Upper lobe of left lung (tissue), 6 donors: ENCODE data around the gene DARS2. TPM values are rescaled to one million over a fixed set of nuclear protein-coding genes. Genes with fewer than 3 reads are reported as not detected.

Source experiments
- ATAC-seq, 2 donors: fragments of 200-7000 bp; cut with Tn5 transposase; one replicate each; pipeline ENCODE4 v1.9.1; 2022; ENCODE audit warnings: mild to moderate bottlenecking in 2 of 2, moderate library complexity in 2 of 2; ENCODE audit not compliant: low FRiP score in 2 of 2
- DNase-seq, 2 donors: peaks; one replicate each; pipeline ENCODE4 v3.0.0-alpha.2; 2019 to 2020
- H3K27ac ChIP-seq, 4 donors: fragments of 200-600 bp; sonication (generic); one replicate each; pipeline ENCODE4 v1.5.1; 2016 to 2019
- H3K27me3 ChIP-seq, 4 donors: fragments of 200-600 bp; sonication (generic); one replicate each; pipeline ENCODE4 v1.5.1; 2017 to 2019
- H3K36me3 ChIP-seq, 4 donors: fragments of 200-600 bp; sonication (generic); one replicate each; pipeline ENCODE4 v1.5.1; 2016 to 2019
- H3K4me1 ChIP-seq, 4 donors: fragments of 200-600 bp; sonication (generic); one replicate each; pipeline ENCODE4 v1.5.1; 2018 to 2019
- H3K4me3 ChIP-seq, 4 donors: fragments of 200-600 bp; sonication (generic); one replicate each; pipeline ENCODE4 v1.5.1; 2017 to 2019; ENCODE audit warnings: mild to moderate bottlenecking in 2 of 4, moderate library complexity in 1 of 4
- H3K9me3 ChIP-seq, 4 donors: fragments of 200-600 bp; sonication (generic); one replicate each; pipeline ENCODE4 v1.5.1; 2018 to 2019
- CTCF ChIP-seq, 6 experiments: fragments of 450-650 bp in 4 of 6; fragments of 200-600 bp in 2 of 6; sonication (generic) in 2 of 6; IDR thresholded peaks; one replicate each; pipeline ENCODE4 v1.5.1; 2016 to 2019; ENCODE audit warnings: antibody characterized with exemption in 6 of 6
- EP300 ChIP-seq, 4 donors: sonication (generic); formaldehyde crosslinking; IDR thresholded peaks; one replicate each; pipeline ENCODE4 v1.5.1; 2017; ENCODE audit warnings: antibody characterized with exemption in 4 of 4, control low read depth in 2 of 4
- POLR2A ChIP-seq, 4 donors: fragments of 450-650 bp; IDR thresholded peaks; one replicate each; pipeline ENCODE4 v1.5.1; 2016 to 2017; ENCODE audit warnings: antibody characterized with exemption in 4 of 4, mild to moderate bottlenecking in 2 of 4
- POLR2AphosphoS5 ChIP-seq, 2 donors: sonication (generic); formaldehyde crosslinking; IDR thresholded peaks; one replicate each; pipeline ENCODE4 v1.5.1; 2017; ENCODE audit warnings: antibody characterized with exemption in 2 of 2
- WGBS, 2 donors: methylation state at CpG; one replicate each; pipeline ENCODE4 v1.1.5; 2017 to 2018; 5-methylcytosine and 5-hydroxymethylcytosine counted together
- total RNA-seq, 6 donors: library from RNA; depleted of rRNA in 4 of 6; stranded (reverse); fragments of >200 nt in 4 of 6; gene quantifications; one replicate each; pipeline versions ENCODE4 v1.1.0 to v1.2.1, GENCODE V29; 2016 to 2021
- donor health status: DM: no; HTN: no; CAD: no; lungs with moderate emphysema.
- donor health status: DM: no; HTN: yes; CAD: no; lungs with severe emphysema.

DARS2 gene
- total RNA-seq, 6 donors from 2014 or later, result 7.3 to 19.1 (median 12.5) TPM

- no peaks in the 10 kb centered on the region for H3K9me3 ChIP-seq
- ATAC-seq (no peak), DNase-seq (no peak)
- TF ChIP-seq CTCF (IDR thresholded peaks at IDR 0.05) (no peak), POLR2A (IDR thresholded peaks at IDR 0.05) (no peak), POLR2AphosphoS5 (IDR thresholded peaks at IDR 0.05) (no peak), EP300 (IDR thresholded peaks at IDR 0.05) (no peak)
- no peaks in the 10 kb centered on the region for H3K4me1 ChIP-seq
- H3K36me3 ChIP-seq, result peaks cover 10 to 21% (median 13%) of the 10 kb centered on the region in 4 donors
- H3K4me3 ChIP-seq, result no peak overlapping the region
- no peak overlapping the region for H3K27ac ChIP-seq
- no peaks in the 10 kb centered on the region for H3K27me3 ChIP-seq
These were observed 64.3 kb downstream of the DARS2 start for GRCh38 chr1:173888749-173889148.

GRCh38 chr1:173889885-173890284, 65.4 kb downstream of the DARS2 start:
- TF ChIP-seq EP300 (IDR thresholded peaks at IDR 0.05) (no peak), CTCF (IDR thresholded peaks at IDR 0.05) (no peak), POLR2A (IDR thresholded peaks at IDR 0.05) (no peak), POLR2AphosphoS5 (IDR thresholded peaks at IDR 0.05) (no peak)
- peaks cover 10 to 21% (median 13%) of the 10 kb centered on the region in 4 donors for H3K36me3 ChIP-seq
- H3K27me3 ChIP-seq, result no peaks in the 10 kb centered on the region
- no peaks in the 10 kb centered on the region for H3K4me1 ChIP-seq
- H3K27ac ChIP-seq, result no peak overlapping the region
- 92 to 98% methylated on average over 2 of the region's 2 CpGs for WGBS, 2 donors
- no peaks in the 10 kb centered on the region for H3K9me3 ChIP-seq
- H3K4me3 ChIP-seq, result no peak overlapping the region
- ATAC-seq, result no peak
- no peak for DNase-seq

- no peaks in the 10 kb centered on the region for H3K27me3 ChIP-seq
- no peak overlapping the region for H3K27ac ChIP-seq
- DNase-seq, result no peak
- no peak overlapping the region for H3K4me3 ChIP-seq
- H3K36me3 ChIP-seq, result no peaks in the 10 kb centered on the region
- no peak for TF ChIP-seq POLR2AphosphoS5 (IDR thresholded peaks at IDR 0.05)
- 93 to 100% methylated on average over 1 of the region's 1 CpG for WGBS, 2 donors
- no peaks in the 10 kb centered on the region for H3K9me3 ChIP-seq
- no peaks in the 10 kb centered on the region for H3K4me1 ChIP-seq
- no peak for ATAC-seq
These were observed 69.1 kb downstream of the DARS2 start for GRCh38 chr1:173893611-173894010.

GRCh38 chr1:173894189-173894588, 69.7 kb downstream of the DARS2 start:
- 63 to 96% methylated on average over 3 of the region's 3 CpGs for WGBS, 2 donors
- no peak for TF ChIP-seq POLR2AphosphoS5 (IDR thresholded peaks at IDR 0.05)
- no peak for TF ChIP-seq EP300 (IDR thresholded peaks at IDR 0.05)
- no peak for TF ChIP-seq CTCF (IDR thresholded peaks at IDR 0.05)
- TF ChIP-seq POLR2A (IDR thresholded peaks at IDR 0.05), result no peak
- DNase-seq, result no peak
- no peaks in the 10 kb centered on the region for H3K27me3 ChIP-seq
- no peaks in the 10 kb centered on the region for H3K4me1 ChIP-seq
- no peak overlapping the region for H3K27ac ChIP-seq
- ATAC-seq, result no peak
- no peaks in the 10 kb centered on the region for H3K36me3 ChIP-seq
- no peak overlapping the region for H3K4me3 ChIP-seq
- no peaks in the 10 kb centered on the region for H3K9me3 ChIP-seq

- no peak for ATAC-seq
- Histone ChIP-seq H3K4me1 (peaks cover 0 to 8% (median 1%) of the 10 kb centered on the region in 4 donors), H3K27me3 (no peaks in the 10 kb centered on the region), H3K36me3 (no peaks in the 10 kb centered on the region), H3K27ac (no peak overlapping the region), H3K9me3 (no peaks in the 10 kb centered on the region), H3K4me3 (no peak overlapping the region)
- TF ChIP-seq CTCF (IDR thresholded peaks at IDR 0.05) (no peak), POLR2AphosphoS5 (IDR thresholded peaks at IDR 0.05) (no peak), POLR2A (IDR thresholded peaks at IDR 0.05) (no peak), EP300 (IDR thresholded peaks at IDR 0.05) (no peak)
- no peak for DNase-seq
- WGBS, 2 donors, result 63 to 67% methylated on average over 2 of the region's 2 CpGs
These were observed 76.0 kb downstream of the DARS2 start for GRCh38 chr1:173900427-173900826.
